ENCODE results near the gene EDN3.

The EDN3 gene

DNA sequence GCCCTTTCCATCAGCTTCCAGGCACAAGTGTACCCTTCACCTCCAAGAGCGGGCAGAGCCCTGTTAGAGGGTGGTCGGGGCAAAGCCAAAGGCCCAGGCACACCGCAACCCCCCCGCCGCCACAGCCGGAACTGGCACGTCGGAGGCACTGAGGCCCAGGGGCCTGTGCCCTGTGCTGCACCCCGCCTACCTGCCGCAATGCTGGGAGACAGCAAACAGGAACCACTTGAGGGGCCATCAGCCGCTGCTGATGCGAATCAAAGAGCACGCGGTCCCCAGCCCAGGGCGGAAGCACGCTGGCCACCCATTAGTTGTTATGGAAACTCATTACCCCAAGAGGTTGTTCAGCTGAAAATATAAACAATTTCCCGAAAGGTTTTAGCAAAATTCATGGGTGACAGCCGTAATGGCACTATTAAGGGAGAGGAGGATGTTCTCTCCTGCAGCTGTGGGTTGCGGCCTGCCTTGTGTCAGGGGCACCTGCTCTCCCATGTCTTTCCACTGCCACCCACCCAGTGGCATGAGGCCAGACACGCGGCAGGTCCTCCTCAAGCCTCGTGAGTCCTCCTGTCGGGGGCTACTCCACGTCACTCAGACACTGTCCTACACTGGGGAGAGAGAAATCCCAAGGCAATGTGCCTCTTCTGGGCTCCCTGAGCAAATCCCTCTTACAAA is 65.3 kb downstream of the EDN3 start:
- no peak for DNase-seq

DNA sequence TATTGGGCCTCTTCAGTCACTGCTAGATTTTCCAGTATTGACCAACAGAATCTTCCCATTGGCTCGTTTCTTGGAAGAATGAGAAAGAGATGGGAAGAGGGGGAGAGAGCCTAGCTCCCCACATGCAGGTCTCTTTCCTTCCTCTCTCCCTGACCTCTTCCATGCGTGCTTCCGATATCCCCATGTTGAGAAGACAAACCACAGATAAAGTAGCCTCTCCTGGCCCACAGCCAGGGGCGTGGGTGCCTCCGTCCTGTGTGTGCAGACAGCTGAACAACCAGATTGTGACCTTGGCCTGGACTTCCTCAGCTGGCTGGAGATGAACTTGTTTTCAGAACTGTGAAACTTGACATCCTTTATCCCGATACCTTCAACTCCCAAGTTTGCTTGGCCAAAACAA is 71.0 kb downstream of the EDN3 start:
- DNase-seq, result no peak

DNA sequence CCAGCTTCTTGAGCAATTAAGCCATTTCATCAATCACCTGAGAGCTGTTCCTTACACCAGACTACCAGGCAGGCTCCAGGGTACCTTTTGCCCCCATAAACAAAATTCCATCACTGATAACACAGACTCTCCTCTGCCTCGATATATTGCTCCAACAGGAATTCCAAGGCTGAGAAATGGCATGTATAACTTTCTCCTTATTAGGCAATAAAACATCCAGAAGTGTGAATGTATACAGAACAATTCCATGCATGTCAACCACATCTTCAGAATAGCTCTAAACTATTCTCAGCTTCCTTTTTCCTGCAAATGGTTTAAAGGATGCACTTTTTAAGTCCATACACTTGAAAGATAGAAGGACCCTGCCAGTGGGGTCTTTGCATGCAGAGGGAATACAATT is 73.8 kb downstream of the EDN3 start:
- DNase-seq, result no peak

DNA sequence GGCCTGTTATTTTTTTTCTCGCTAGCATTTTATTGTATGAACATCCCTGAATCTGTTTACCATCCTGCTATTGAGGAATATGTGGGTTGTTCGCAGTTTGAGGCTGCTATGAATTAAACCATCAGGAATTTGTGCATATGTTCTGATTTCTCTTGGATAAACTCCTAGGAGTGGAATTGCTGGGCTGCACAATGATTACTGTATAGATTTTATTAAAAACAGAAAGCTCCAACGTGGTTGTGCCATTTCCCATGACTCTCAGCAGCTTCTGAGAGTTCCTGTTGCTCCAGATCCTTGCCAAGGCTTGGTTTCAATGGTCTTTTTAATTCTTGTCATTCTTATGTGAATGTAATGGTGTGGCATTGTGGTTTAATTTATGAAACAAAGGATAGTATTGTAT is 75.1 kb downstream of the EDN3 start:
- no peak for DNase-seq
